Effector CD8-positive, alpha-beta T cell (primary cell): ENCODE measurements around the gene RBM14.
"Not testable (repeated sequence)": the region's sequence is repeated elsewhere in the genome, so short reads cannot be mapped to it uniquely, and the experiment has no call there.

Experiments used
- DNase-seq: peaks from one replicate; lab custom pipeline; 2025; lab: John Stamatoyannopoulos, UW

Gene RBM14

DNA sequence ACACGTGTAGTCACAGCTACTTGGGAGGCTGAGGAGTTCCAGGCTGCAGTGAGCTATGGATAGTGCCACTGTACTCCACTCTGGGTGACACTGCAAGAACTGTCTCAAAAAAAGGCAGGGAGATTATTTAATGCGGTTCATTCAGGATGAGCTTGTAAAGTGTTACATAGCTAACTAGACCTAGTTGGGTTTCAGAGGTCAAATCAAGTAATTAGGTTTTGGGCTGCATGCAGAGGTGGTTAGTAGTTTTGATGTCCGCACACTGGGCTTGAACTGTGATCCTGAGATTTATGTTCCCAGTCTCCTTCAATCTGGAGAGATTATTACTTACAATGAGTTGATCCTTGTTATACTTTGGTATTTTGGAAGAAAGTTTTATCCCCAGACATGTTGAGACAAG is 20.0 kb downstream of the RBM14 start:
- no peak for DNase-seq

DNA sequence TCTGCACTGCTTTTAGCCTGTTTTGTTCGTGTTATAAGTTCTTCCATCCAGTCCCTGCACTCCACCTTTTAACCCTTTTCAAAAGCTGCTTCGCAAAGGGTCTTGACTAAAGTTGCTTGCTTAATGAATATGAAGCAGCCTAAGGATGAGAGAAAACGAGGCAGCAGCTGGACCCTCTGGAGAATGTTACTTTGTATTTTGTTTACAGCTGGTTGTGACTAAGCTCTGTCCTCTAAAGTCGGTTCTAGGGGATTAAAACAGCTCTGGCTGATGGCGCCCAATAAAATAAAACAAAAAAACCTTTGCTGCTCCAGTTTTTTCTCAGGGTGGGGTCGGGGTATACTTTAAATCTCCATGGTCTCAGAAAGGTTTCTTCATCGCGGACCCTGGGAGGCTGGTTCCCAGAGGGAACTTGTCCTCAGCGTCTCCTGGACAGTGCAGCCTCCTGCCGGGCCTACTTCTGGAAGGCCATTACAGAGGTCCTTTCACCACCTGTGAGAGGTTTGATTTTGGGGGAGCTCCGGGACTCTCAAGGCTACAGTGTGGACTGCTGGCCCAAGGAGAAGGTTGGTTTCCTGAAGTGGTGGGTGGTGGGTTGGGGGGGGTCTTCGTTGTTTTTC is 21.2 kb downstream of the RBM14 start:
- no peak for DNase-seq

DNA sequence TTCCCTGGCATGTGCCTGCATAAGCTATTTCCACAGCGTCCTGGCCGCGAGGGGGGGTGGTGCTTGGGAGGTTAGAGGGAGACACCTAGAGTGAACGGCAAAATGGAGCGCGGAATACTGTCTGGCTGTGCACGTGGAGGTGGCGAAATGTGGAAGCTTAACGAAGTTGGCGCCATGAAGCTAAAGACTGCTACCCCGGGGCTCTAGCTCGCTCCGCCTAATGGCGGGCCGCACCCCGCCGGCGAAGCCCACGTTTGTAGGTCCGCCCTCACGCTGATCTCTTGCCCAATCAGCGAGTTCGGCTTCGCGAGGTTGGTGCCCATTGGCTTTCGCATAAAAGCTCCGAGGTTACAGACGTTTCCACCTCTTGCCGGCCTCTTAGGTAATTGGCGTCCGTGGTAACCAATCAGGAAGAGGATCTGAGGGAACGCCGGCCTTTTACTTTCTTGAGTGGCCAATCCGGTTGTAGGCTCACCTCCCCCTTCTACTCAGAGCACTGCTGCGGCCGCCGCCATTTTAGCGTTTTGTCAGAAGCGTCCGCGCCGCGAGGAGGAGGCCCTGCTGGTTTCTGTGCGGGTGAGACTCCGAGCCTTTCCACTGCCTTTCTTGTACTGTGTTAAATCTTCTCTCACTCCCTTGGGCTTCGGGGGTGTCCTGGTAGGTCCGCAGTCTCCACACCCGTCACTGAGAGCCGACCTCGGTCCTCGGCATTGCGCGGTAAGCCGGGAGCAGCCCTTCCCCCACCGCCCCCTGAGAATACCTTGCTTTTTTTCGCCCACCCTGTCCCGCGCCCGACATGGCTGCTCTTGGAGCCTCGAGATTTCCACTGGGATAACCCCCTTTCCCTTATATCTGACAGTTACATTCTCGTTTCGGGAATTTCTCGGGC is 22.0 kb downstream of the RBM14 start, which contains the start of gene RBM4:
Gene RBM4, plus strand, starts transcription at position 527 of the 889 bp plus-strand sequence. CDS start 1,009 bp downstream, outside the sequence.
- peak; percentile 95 for DNase-seq

DNA sequence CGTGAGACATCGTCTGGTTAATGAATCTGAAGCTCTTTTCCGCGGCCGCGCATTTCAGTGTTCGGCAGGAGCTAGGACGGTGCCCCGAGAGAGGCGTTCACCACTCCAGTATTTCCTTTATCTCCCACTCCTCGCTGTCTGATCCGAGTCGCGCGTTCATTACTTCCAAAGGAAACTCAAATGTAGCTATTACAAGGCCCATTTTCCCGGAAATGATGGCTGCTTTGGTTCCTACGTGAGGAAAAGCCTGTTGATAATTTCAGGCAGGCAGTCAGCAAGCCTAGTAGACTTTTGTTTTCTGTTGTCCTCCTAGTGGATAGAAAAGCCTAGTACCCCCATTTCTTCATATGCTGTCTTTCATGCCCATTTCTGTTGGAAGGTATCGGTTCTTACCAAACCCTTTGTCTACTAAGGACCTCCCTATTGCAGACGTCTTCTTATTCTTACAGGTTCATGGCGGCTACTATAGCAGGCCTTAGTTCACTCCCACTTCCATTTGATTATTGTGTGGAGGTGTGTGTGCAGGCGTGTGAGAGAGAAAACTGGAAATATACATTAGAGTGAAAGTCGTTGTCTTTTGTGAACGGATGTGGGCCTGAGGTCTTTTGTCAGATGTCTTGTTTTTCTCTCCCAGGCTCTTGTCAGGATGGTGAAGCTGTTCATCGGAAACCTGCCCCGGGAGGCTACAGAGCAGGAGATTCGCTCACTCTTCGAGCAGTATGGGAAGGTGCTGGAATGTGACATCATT is 22.8 kb downstream of the RBM14 start:
- DNase-seq: no peak

DNA sequence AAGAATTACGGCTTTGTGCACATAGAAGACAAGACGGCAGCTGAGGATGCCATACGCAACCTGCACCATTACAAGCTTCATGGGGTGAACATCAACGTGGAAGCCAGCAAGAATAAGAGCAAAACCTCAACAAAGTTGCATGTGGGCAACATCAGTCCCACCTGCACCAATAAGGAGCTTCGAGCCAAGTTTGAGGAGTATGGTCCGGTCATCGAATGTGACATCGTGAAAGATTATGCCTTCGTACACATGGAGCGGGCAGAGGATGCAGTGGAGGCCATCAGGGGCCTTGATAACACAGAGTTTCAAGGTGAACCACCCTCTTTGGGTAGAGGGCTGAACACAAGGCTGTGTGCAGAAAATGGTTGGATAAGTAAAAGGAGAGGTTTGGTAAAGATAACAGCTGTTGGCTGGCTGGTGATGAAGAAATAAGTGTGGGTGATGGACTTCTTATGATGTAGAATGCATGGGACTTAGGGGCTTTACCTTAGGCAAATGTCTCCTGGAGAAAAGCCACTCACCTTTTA is 23.4 kb downstream of the RBM14 start:
- not testable (repeated sequence) for DNase-seq

DNA sequence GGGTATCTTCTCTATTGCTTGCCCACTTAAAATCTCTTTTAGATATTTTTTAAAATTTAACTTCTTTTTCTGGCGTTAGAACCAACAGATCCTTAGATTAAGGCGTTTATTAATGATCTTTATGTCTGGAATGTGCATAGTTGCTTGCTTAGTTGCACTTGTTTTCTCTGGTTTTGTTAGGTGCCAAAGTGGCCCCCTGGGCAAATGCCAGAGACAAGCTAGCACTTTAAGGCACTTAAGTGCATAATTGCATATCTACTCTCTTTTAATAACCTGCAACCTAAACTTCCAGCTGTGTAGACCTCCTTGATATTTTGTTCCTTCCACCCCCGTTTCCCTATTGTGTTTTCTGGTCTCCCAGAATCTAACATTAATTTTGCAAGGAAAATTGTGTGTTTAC is 25.4 kb downstream of the RBM14 start:
- DNase-seq: no peak

DNA sequence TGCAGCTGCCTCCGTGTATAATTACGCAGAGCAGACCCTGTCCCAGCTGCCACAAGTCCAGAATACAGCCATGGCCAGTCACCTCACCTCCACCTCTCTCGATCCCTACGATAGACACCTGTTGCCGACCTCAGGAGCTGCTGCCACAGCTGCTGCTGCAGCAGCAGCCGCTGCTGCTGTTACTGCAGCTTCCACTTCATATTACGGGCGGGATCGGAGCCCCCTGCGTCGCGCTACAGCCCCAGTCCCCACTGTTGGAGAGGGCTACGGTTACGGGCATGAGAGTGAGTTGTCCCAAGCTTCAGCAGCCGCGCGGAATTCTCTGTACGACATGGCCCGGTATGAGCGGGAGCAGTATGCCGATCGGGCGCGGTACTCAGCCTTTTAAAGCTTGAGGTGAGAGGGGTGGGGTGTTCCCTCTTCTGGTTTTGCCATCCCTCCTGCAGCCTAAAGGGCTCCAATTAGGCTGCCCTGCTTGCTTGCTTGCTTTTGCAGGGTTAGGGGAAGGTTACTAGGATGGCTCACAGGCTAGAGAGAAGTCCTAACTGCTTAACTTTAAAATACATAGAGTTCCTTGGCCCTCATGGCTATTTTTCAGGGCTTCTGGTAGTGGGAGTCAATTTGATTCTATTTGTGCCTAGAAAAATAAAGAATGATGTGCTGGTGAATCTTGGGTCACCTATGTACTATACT is 27.5 kb downstream of the RBM14 start:
- no peak for DNase-seq

DNA sequence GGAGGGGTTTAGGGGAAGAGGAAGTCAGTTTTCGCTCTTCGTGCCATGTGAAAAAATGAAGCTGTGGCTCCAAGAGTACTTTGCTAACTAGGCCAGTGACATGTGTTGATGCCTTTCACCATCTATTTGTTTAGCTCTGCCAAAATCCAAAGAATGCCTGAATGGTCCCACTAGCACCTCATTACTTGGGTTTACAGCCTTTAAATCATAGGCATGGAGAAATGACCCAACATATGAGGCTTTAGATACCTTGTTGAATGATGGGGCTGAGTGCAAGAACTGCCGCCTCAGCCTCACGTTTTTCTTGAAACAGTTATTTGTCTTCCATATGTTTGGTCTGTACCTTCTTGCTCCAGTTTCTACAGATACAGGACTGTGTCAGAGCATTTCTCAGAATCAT is 30.4 kb downstream of the RBM14 start:
- DNase-seq: no peak

DNA sequence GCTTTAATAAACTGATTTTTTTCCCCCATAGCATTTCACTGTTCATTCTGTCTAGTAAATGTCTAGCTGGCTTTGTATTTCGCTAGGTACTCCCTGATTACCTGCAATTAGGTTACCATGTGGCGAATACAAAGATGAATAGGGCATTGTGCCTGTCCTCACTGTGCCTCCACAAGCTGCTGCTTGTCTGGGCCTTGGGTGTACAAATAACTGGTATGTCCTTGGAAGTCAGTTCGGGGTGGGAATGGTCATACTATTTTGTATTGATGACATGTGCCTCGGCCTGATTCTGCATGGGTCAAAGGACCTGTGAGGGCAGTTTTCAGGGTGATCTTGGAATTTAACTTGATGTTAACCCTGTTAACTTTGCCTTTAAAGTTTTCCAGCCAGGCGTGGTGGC is 33.5 kb downstream of the RBM14 start:
- DNase-seq: no peak

DNA sequence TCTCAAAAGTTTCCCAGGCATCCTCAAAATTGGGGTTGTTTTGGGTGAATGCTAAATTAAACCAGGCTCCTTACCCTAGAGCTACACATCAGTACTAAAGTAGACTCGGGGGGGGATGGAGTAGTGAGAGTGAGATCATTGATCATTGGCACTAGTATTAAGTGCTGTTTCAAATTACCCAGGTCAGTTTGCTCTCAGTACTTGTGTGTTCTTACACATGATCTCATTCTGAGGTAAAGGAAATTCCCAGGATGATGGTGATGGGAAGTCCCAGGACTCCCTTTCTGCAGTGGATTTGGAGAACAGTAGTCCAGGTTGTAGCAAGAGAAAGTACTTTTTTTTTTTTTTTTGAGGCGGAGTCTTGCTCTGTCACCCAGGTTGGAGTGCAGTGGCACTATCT is 34.6 kb downstream of the RBM14 start:
- DNase-seq: no peak

DNA sequence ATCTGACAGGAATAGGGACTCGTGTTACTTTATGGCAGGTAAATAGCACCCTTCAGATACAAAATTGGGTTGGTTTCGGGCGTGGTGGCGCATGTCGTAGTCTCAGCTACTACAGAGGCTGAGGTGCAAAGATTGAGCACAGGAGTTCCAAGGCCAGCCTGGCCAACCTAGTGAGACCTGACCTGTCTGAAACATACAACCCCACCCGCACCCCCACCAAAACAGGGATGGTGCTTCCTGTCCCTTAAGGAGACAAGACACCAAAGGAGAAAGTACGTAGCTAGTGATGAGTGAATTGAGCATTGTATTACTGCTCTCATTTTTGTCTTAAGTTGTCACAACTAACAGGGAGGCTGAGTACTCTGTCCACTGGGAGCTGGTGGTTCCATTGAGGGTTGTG is 36.2 kb downstream of the RBM14 start:
- DNase-seq: no peak

DNA sequence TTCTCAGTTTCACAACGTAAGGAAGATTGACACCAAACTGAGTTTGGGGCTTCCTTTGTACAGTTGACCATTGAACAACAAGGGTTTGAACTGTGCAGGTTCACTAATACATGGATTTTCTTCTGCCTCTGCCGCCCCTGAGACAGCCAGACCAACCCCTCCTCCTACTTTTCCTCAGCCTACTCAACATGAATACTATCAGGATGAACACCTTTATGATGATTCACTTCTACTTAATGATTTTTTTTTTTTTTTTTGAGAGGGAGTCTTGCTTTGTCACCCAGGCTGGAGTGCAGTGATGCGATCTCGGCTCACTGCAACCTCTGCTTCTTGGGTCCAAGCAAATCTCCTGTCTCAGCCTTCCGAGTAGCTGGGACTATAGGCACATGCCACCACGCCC is 36.7 kb downstream of the RBM14 start:
- no peak for DNase-seq

DNA sequence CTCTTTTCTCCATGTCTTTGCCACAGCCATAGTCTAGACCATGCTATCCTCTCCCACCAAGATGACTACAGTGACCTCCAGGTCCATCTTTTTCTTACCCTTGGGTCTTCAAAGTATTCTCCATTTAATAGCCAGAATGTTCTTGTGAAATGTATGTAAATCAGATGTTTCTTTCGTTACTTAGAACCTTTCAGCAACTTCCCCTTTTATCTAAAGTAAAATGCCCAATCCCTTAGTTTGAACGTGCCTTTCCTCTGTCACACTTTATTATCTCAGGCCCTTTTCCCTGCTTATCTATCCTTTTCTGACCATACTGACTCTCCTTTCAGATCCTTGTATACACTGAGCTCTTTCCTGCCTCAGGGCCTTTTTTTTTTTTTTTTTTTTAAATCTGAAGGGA is 43.3 kb downstream of the RBM14 start:
- DNase-seq: no peak

DNA sequence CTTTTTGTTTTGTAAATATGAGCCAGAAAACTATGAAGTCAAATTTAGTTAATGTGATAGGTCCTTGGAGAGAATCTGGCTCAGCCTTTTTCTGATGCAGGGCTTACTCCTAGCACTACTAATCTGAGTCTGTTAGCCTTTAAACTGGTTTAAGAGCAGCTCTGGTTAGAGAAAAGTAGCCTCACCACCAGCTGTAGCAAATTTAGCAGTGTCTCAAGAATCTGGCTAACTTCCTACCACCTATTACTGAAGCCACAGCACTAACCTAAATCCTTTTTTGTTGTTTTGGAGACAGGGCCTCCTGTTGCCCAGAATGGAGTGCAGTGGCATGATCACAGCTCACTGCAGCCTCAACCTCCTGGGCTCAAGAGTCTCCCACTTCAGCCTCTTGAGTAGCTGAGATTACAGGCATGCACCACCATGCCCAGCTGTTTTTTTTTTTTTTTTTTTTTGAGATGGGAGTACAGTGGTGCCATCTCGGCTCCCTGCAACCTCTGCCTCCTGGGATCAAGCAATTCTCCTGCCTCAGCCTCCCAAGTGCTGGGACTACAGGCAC is 47.4 kb downstream of the RBM14 start:
- DNase-seq: no peak

DNA sequence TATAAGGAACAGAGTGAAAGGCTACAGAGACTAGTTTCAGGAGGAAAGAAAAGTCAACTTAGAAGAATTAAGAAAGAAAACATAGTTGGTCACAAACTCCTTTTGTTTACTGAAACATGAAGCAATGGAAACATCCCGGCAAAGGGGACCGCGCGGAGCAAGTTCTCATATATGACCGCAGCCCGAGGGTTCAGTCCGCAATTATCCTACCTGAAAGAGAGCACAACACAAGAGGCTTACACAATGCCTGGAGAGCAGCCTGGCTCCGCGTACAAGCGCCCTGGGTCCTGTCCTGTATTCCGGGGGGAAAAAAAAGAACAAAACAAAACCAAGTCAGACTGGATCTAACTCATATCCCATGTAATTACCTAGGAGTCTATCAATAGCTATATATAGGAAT is 48.9 kb downstream of the RBM14 start:
- no peak for DNase-seq

DNA sequence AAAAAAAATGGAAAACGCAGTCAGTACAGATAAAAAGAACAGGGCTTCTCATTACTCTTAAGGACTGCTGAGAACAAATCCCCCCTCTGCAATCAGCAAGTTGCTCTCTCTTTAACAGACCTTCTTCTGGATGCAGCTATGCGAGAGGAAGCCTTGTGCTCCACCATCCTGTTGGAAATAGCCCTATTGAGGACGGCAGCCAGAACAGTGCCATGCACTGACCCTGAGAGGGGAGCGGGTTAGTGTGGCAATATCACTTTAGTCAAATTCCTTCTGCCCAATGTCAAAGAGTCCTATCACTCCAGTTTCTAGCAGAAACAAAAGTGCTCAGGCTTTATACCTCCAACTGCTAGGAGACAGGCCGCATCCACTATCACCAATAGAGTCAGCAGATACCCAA is 54.4 kb downstream of the RBM14 start:
- no peak for DNase-seq

DNA sequence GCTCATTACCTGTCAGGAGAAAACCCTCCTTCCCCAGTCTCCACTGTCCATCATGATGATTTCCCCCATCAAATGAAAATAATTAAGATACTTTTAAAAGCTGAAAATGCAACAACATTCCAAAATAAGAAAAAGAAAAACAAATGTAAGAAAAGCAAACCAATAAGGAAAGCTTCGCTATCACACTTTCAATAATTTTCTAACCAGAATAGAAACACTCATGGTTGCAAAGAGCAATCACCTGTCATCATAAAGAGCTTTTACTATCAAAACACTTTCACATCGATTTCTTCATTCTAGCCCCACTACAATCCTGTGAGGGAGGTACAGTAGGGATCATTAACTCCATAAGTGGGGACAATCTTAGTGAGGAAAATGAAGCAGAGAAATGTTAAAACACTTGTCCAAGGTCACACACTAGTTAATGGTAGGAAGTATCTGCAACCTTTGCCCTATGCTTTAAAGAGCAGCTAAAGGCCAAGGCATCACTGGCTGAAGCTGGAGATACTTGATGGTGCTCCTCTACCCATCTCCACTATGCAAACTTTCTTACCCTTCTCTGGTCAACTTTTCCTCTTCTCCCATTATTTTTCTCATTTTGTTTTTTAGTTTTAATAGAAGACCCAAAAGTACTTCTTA is 58.7 kb downstream of the RBM14 start:
- no peak for DNase-seq

DNA sequence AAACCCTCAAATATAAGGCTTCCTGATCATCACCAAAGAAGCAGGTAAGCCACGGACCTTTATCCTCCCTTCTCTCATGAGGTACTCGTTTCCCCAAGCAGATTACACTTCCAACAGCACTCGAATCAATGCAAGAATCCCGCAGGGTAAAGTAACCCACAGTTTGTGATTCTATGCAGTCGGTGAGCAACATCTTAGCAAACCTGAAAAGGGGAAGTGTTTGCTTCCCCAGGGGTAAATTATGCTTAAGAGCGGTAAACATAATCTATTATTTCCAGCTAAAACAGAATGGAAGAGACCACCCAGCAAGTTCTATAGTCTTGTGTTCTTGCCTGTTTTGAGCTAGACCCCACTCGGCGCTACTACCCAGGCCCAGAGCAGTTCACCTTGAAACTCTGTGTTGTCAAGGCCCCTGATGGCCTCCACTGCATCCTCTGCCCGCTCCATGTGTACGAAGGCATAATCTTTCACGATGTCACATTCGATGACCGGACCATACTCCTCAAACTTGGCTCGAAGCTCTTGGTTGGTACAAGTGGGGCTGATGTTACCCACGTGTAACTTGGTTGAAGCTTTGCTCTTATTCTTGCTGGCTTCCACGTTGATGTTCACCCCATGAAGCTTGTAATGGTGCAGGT is 60.0 kb downstream of the RBM14 start:
- no peak for DNase-seq
